Kidney (tissue), 22 donors: ENCODE data around the gene SAMD15. TPM values are rescaled to one million over a fixed set of nuclear protein-coding genes. Genes with fewer than 3 reads are reported as not detected.
"Not testable (repeated sequence)": the region's sequence is repeated elsewhere in the genome, so short reads cannot be mapped to it uniquely, and the experiment has no call there.

Source experiments
- DNase-seq, 5 donors: peaks; one replicate each; pipeline ENCODE4 v3.0.0-alpha.2; 2013 to 2020
- FAIRE-seq: peaks from 2 replicates; lab custom pipeline; 2012; peaks lifted over from hg19 to GRCh38; lab: Jason Lieb, UNC
- H3K27ac ChIP-seq, 2 donors: one replicate each; pipeline ENCODE4 v1.7.0; 2013; ENCODE audit warnings: low read depth in 2 of 2, low read length in 2 of 2, inconsistent platforms in 1 of 2
- H3K27me3 ChIP-seq: one replicate; pipeline ENCODE4 v1.7.1; 2013; ENCODE audit warnings: low read length, inconsistent platforms; ENCODE audit not compliant: control insufficient read depth, insufficient read depth
- H3K36me3 ChIP-seq, 3 donors: one replicate each; pipeline versions ENCODE4 v1.7.0 to v1.7.1; 2013; ENCODE audit warnings: low read length in 3 of 3, control low read depth in 1 of 3, inconsistent platforms in 1 of 3; ENCODE audit not compliant: insufficient read depth in 3 of 3, control insufficient read depth in 2 of 3
- H3K4me1 ChIP-seq, 3 donors: one replicate each; pipeline versions ENCODE4 v1.7.0 to v1.7.1; 2013; ENCODE audit warnings: low read length in 3 of 3, inconsistent platforms in 1 of 3, low read depth in 1 of 3; ENCODE audit not compliant: control insufficient read depth in 2 of 3, insufficient read depth in 2 of 3
- H3K4me3 ChIP-seq, 3 donors: one replicate each; pipeline versions ENCODE4 v1.7.0 to v1.8.1; 2013; ENCODE audit warnings: low read length in 3 of 3, control low read depth in 1 of 3, inconsistent platforms in 1 of 3
- H3K9ac ChIP-seq, 3 donors: one replicate each; pipeline versions ENCODE4 v1.7.0 to v1.7.1; 2013; ENCODE audit warnings: low read length in 3 of 3, control low read depth in 1 of 3, inconsistent platforms in 1 of 3
- H3K9me3 ChIP-seq, 3 donors: one replicate each; pipeline versions ENCODE4 v1.7.0 to v1.7.1; 2013; ENCODE audit warnings: low read length in 3 of 3, control low read depth in 1 of 3, inconsistent platforms in 1 of 3; ENCODE audit not compliant: control insufficient read depth in 2 of 3, insufficient read depth in 1 of 3
- CTCF ChIP-seq: IDR thresholded peaks from 3 replicates; pipeline ENCODE4 v1.5.1; 2012; ENCODE audit warnings: mild to moderate bottlenecking, moderate library complexity, borderline replicate concordance; ENCODE audit not compliant: insufficient read depth; ENCODE audit errors: extremely low read depth
- intact Hi-C: fragments of 100-400 bp; cut with DNase I; formaldehyde crosslinking; loops from one replicate; pipeline ENCODE4 v1.11.1; 2022
- long read RNA-seq, 10 donors: library from polyadenylated mRNA in 1 of 10; unstranded in 1 of 10; transcript quantifications; one replicate each; pipeline ENCODE4 v2.0.0 and lab custom pipeline, GENCODE V29; 2021 to 2026
- polyA plus RNA-seq: library from polyadenylated mRNA; stranded (reverse); fragments of 350-450 nt; fragmentation: Illumina TruSeq; extraction: RNeasy Lipid Tissue Mini Kit (QIAGEN cat#74804); gene quantifications from one replicate; pipeline ENCODE4 v1.2.3, GENCODE V29; 2014; ENCODE audit warnings: low read depth, low replicate concordance; ENCODE audit not compliant: insufficient read depth
- total RNA-seq: library from RNA; stranded (reverse); fragmentation: NEBNext Ultra II Directional; extraction: Animal tissue kit (Norgen Biotek cat#: 25700); gene quantifications from one replicate; pipeline ENCODE4 v1.2.1, GENCODE V29; 2021
- donor health status: control.
- donor health status: control.
- donor health status: control.
- donor health status: control.
- donor health status: control.
- donor health status: DM: yes; HTN: yes; CAD: no.
- donor health status: Normal renal cell carcinoma (clear cell type).

The SAMD15 gene
- total RNA-seq (6.2 TPM), polyA plus RNA-seq (1.8 TPM)
- long read RNA-seq, donor 1, result 0 reads
- long read RNA-seq, donor 2, result 0 reads
- long read RNA-seq, donor 3, result 0 reads
- long read RNA-seq, donor 4, partial matches to known transcripts, result 0 of 3 reads
- long read RNA-seq, donor 4, other reads (novel, unspliced or antisense), result 0 of 3 reads
- long read RNA-seq, donor 5, result 0 reads
- long read RNA-seq, donor 6, partial matches to known transcripts, result 0 of 1 reads
- long read RNA-seq, donor 6, other reads (novel, unspliced or antisense), result 0 of 1 reads
- long read RNA-seq, donor 7, partial matches to known transcripts, result 2 of 5 reads
- long read RNA-seq, donor 7, other reads (novel, unspliced or antisense), result 1 of 5 reads
- long read RNA-seq, donor 8, result 0 reads
- long read RNA-seq, donor 9, partial matches to known transcripts, result 0 of 1 reads
- long read RNA-seq, donor 9, other reads (novel, unspliced or antisense), result 0 of 1 reads
- long read RNA-seq, donor 10, result 0 reads

GRCh38 chr14:77376771-77377501 lies at the start of gene SAMD15, which contains the start of gene TMED8:
Gene SAMD15 (plus strand): TSS chr14:77377379. CDS start chr14:77377419, 40 bp downstream.
Gene TMED8 (minus strand): TSS chr14:77377094. CDS start chr14:77377053, 41 bp downstream.
- H3K36me3 ChIP-seq, result no peaks in the 10 kb centered on the region
- peak within 1 kb of the TSS; percentile 52 to 93 (median 66) for H3K9ac ChIP-seq
- FAIRE-seq, result no peak
- intact Hi-C loops, result no loop called here
- H3K4me1 ChIP-seq, result peaks cover 0 to 9% (median 3%) of the 10 kb centered on the region in 3 donors
- no peak for TF ChIP-seq CTCF
- DNase-seq, result peak; percentile 90 to 95 (median 94)
- H3K27ac ChIP-seq, result peak within 1 kb of the TSS; percentile 76 to 79
- no peaks in the 10 kb centered on the region for H3K27me3 ChIP-seq
- H3K9me3 ChIP-seq, result no peaks in the 10 kb centered on the region
- H3K4me3 ChIP-seq, result peak within 1 kb of the TSS; percentile 85 to 96 (median 87)

DNA sequence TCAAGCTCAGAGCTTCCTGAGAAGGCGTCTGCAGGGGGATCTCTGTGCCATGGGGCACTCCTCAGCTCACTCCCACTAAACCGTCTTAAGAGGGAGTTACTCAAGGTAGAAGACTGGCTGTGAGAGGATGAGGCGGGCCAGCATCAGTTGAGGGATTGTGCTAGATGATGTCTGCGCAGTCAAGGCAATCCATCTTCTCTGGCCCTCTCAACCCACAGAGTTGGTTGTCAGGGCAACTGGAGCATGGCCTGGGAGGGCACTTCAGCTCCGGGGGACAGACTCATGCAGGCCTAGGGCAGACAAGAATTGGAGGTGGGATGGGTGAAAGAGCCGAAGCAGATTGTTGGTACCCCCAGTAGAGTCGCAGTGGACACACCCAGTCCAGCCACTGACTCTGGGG lies 47.3 kb upstream of the SAMD15 start:
- FAIRE-seq (no peak), DNase-seq (no peak)
- H3K36me3 ChIP-seq, result no peaks in the 10 kb centered on the region
- H3K4me1 ChIP-seq, result no peaks in the 10 kb centered on the region
- no peak overlapping the region for H3K4me3 ChIP-seq
- H3K9ac ChIP-seq, result no peak overlapping the region
- intact Hi-C loops, result no loop called here
- no peaks in the 10 kb centered on the region for H3K27me3 ChIP-seq
- TF ChIP-seq CTCF, result no peak
- no peaks in the 10 kb centered on the region for H3K9me3 ChIP-seq
- no peak overlapping the region for H3K27ac ChIP-seq

DNA sequence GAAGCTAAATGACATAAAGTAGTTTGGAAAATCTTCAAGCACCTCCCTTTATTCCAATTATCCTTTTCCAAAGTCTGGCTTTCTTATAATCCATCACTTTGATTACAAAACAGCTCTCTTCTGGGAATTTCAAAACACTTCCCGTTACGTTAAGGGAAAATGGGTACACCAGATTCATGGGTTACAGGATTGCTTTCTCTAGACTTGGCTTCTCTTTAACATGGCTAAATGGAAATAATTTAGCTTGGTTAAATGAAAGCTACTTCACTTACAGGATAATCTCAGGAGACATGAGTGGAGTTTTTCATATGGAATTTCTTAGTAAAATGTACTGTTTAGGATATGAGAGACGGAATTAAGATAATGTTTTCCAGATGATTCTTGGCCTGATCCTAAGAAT lies 41.6 kb upstream of the SAMD15 start:
- H3K4me1 ChIP-seq, result no peaks in the 10 kb centered on the region
- peaks cover 0 to 3% (median 0%) of the 10 kb centered on the region in 3 donors for H3K36me3 ChIP-seq
- intact Hi-C loops, result no loop called here
- no peaks in the 10 kb centered on the region for H3K9me3 ChIP-seq
- H3K27ac ChIP-seq, result no peak overlapping the region
- H3K9ac ChIP-seq, result no peak overlapping the region
- TF ChIP-seq CTCF, result no peak
- FAIRE-seq (no peak), DNase-seq (no peak)
- H3K27me3 ChIP-seq, result no peaks in the 10 kb centered on the region
- no peak overlapping the region for H3K4me3 ChIP-seq

DNA sequence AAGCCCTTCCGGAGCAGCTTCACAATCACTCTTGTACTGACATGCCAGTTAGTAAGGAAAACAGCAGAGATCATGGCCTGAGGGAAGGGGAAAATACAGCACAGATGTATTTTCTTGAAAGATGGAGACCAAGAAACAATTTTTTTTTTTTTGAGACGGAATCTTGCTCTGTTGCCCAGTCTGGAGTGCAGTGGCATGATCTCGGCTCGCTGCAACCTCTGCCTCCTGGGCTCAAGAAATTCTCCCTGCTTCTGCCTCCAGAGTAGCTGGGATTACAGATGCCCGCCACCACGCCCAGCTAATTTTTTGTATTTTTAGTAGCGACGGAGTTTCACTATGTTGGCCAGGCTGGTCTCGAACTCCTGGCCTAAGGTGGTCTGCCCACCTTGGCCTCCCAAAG lies 39.9 kb upstream of the SAMD15 start:
- DNase-seq, H3K4me3 ChIP-seq, H3K9ac ChIP-seq, H3K4me1 ChIP-seq, intact Hi-C loops, H3K27me3 ChIP-seq, H3K27ac ChIP-seq, FAIRE-seq, H3K9me3 ChIP-seq: not testable (repeated sequence)
- H3K36me3 ChIP-seq, result peaks cover 5 to 12% (median 11%) of the 10 kb centered on the region in 3 donors
